ENCODE measurements around the gene TAPBP.
A peak's percentile ranks its signal among the peaks of the same experiment; 100 is the strongest.
"Not testable (repeated sequence)": the region's sequence is repeated elsewhere in the genome, so short reads cannot be mapped to it uniquely, and the experiment has no call there.

Gene TAPBP

DNA sequence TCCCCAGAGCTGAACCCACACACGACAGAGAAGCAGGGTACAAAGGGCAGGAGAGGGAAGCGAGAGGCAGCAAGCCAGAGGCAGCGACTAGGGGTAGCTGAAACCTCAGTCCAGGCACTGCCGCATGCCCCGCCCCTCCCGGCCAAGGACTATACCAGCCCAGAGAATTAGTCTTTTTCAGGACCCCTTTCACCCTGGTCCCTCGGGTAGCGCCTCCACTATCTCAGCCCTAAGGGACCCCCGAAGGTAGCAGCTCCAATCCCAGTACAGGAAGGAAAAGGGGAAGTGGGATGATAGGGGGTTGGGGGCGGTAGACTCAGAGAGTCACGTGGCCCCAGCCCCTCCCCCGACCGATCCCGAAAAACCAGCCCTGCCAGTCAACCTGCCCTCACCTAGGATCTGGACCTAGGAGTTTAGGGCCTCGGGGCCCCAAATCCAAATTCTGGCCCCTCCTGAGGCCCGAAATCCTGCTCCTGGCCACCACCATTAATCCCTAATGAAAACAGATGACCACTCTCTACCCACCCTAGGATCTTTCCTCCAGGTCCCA is 16.4 kb downstream of the TAPBP start:
- DNase-seq (ENCODE audit: low spot score): no peak
- Mint-ChIP-seq H3K4me1 (ENCODE audit: low read depth) (peaks cover 17% of the 10 kb centered on the region), H3K27me3 (ENCODE audit: low read depth) (peaks cover 3% of the 10 kb centered on the region), H3K27ac (peak overlapping the region; percentile 67), H3K4me3 (peak overlapping the region; percentile 97), H3K9me3 (no peaks in the 10 kb centered on the region), H3K36me3 (ENCODE audit: low read depth) (peaks cover 35% of the 10 kb centered on the region)

DNA sequence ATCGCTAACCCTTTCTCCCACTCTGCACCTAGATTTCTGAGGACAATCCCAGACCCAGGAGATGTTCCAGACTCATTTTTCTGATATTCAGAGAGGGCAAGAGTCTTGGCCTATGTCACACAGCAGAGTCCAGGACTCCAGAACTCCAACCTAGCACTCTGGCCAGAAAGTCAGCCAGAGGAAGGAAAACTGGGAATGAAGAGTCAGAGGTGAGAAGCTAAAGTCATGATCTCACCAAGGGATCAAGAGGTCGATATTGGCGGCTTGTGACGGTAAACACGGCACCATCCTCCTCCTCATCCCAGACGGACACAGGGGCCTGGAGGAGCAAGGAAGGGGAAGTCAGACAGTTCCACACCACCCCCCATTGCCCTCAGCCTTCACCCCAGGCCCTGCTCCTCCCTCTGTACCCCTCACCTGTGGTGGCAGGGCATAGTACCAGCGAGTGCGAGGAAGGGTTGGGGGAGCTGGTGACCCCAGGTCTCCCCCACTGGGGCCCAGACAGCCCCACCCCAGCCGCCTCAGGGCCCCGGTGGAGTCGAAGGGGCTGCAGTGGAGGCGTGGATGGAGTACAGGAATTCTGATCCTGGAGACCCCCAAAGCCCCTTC is 17.0 kb downstream of the TAPBP start:
- Mint-ChIP-seq H3K27me3 (ENCODE audit: low read depth) (peaks cover 3% of the 10 kb centered on the region), H3K27ac (peak overlapping the region; percentile 11), H3K9me3 (no peaks in the 10 kb centered on the region), H3K4me3 (peak overlapping the region; percentile 97), H3K4me1 (ENCODE audit: low read depth) (peaks cover 17% of the 10 kb centered on the region), H3K36me3 (ENCODE audit: low read depth) (peaks cover 38% of the 10 kb centered on the region)
- no peak for DNase-seq (ENCODE audit: low spot score)

DNA sequence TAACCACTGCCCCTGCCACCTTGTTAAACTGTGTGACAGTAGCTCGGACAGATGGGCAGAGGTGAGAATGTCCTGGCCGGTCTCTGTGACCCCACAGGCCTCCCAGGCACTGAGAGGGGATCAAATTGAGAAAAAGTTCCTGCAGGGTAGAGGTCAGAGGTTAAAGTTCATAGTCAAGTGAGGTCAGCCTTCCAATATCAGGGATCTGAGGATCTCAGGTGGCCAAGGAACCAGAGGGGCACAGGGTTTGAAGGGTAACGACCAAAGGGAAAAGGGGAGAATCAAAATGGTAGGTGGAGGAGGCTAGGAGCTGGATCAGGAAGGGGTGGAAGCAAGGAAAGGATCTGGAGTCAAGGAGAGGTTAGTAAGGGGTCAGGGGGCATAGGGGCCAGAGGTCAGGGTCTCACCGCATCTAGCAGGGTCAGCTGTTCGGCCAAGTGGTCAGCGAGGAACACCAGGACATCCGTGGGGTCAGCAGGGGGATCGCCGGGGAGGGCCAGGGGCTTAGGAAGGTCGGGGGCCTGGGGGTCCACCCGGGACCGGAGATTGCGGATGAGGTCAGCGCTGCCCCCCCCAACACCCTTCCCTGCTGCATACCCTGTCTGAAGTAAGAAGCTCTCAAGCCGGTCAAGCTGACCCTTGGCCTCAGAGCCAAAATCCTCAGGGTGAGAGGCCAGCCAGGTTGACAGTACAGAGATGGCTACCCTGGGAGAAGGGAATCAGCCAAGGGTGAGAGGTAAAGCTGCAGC is 18.1 kb downstream of the TAPBP start:
- Mint-ChIP-seq H3K4me1 (ENCODE audit: low read depth) (peaks cover 13% of the 10 kb centered on the region), H3K36me3 (ENCODE audit: low read depth) (peaks cover 36% of the 10 kb centered on the region), H3K9me3 (no peaks in the 10 kb centered on the region), H3K4me3 (no peak overlapping the region), H3K27me3 (ENCODE audit: low read depth) (peaks cover 3% of the 10 kb centered on the region), H3K27ac (no peak overlapping the region)
- no peak for DNase-seq (ENCODE audit: low spot score)

DNA sequence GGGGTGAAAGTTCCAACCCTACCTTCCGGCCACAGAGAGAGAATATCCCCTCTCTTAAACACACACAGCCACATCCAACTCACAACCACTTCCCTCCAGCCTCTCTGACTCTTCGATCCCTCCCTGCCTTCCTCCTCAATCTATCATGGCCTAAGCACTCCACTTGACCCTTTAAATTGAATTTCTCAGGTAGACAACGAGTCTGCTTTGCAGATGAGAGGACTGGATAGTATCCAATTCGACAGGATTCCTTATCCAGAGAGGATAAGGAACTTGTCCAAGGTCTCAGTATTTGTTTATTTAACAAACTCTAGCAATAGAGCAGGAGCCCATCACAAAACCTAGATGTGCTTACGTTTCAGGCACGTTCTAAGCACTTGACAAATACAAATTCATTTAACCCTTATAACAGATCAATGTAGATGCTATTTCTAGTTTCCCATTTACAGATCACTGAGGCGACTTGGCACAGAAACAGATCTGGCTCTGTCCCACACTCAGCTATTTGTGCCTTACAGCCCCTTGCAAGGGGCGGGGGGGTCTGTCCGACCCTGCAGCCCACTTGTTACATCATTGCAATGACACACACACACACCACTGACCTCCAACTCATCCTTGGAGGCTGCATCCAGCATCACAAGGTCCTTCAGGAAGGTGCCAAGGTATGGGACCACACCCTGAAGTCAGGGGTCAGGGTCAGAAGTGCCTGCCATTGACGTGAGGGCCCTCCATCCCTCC is 19.6 kb downstream of the TAPBP start:
- H3K4me1 Mint-ChIP-seq (ENCODE audit: low read depth): peaks cover 14% of the 10 kb centered on the region
- H3K36me3 Mint-ChIP-seq (ENCODE audit: low read depth): peaks cover 31% of the 10 kb centered on the region
- H3K9me3 Mint-ChIP-seq: no peaks in the 10 kb centered on the region

DNA sequence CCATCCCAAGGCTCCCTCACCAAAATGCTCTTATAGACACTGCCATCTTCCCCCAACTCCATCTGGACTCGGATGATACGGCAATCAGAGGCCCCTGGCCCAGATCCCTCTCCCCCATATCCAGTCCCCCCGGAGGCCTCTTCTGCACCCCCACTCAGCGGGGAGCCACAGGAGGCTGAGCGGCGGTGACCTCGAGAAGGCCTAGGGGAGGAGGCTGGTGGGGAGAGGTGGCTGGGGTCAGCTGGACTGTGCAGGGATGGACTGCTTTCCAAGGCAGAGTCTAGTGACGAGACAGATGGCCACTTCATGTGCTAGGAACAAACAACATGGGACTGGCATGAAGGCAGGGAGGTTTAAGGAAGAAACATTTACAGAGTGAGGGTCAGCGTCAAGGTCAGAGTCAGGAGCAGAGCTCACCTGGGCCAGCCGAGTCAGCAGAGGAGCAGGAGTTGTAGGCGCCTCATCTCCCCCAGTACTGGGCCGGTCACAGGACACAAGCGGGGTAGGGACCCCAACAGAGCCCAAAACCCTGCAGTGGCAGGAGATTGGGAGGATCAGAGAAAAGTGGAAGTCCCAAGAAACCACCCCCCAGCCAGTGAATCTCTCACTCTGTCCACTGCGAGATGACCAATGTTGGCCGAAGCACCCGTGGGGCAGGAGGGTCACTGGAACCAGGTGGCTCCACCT is 20.7 kb downstream of the TAPBP start:
- Mint-ChIP-seq H3K27ac (peak overlapping the region; percentile 17), H3K36me3 (ENCODE audit: low read depth) (peaks cover 34% of the 10 kb centered on the region), H3K27me3 (ENCODE audit: low read depth) (peaks cover 2% of the 10 kb centered on the region)

More for the DNA sequence above, 19.6 kb downstream of the TAPBP start:
- Mint-ChIP-seq H3K4me3 (no peak overlapping the region), H3K27me3 (ENCODE audit: low read depth) (peaks cover 3% of the 10 kb centered on the region), H3K27ac (no peak overlapping the region)
- DNase-seq (ENCODE audit: low spot score): no peak

DNA sequence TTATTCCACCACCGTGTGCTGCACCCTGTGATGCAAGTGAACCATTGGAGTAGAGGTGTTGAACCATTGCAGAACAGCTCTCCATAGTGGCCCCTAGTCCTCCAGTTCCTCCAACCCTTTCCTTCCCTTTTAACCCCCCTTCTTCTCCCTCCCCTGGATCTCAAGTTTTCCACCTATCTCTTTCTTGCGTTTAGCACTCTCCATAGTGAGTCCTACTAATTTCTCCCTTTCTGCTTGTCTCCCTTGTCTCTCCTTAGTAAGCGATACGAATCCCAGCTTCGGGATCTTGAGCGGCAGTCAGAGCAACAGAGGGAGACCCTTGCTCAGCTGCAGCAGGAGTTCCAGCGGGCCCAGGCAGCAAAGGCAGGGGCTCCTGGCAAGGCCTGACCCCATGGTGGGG is 23.4 kb downstream of the TAPBP start:
- Mint-ChIP-seq H3K9me3 (no peaks in the 10 kb centered on the region), H3K27me3 (ENCODE audit: low read depth) (no peaks in the 10 kb centered on the region), H3K4me3 (peak overlapping the region; percentile 98), H3K36me3 (ENCODE audit: low read depth) (peaks cover 44% of the 10 kb centered on the region), H3K27ac (peak overlapping the region; percentile 88), H3K4me1 (ENCODE audit: low read depth) (peaks cover 26% of the 10 kb centered on the region)
- no peak for DNase-seq (ENCODE audit: low spot score)

More for the DNA sequence above, 20.7 kb downstream of the TAPBP start:
- Mint-ChIP-seq H3K4me1 (ENCODE audit: low read depth) (peaks cover 16% of the 10 kb centered on the region), H3K9me3 (no peaks in the 10 kb centered on the region), H3K4me3 (no peak overlapping the region)
- DNase-seq (ENCODE audit: low spot score): no peak

DNA sequence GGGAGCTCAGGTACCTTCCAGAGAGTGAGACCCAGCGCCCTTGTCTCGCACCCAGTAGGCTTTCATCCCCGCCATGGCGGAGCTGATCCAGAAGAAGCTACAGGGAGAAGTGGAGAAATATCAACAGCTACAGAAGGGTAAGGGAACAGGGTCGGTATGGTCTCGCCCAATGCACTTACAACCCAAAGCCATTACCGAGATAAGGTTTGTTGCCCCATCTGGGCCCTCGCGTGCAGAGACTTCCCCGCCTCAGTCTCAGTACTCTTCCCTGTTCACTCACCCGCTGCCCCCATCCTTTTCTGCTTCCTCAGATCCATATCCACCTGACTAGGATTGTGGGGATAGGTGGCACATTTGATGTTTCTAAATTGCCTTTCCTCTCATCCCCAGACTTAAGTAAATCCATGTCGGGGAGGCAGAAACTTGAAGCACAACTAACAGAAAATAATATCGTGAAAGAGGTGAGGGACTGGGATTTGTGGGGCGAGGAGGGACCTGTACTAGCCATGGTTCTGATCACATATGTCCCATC is 24.0 kb downstream of the TAPBP start:
- no peaks in the 10 kb centered on the region for H3K9me3 Mint-ChIP-seq
- peak overlapping the region; percentile 98 for H3K4me3 Mint-ChIP-seq
- peak overlapping the region; percentile 88 for H3K27ac Mint-ChIP-seq
- DNase-seq (ENCODE audit: low spot score): no peak
- H3K27me3 Mint-ChIP-seq (ENCODE audit: low read depth): no peaks in the 10 kb centered on the region
- H3K36me3 Mint-ChIP-seq (ENCODE audit: low read depth): peaks cover 44% of the 10 kb centered on the region
- peaks cover 26% of the 10 kb centered on the region for H3K4me1 Mint-ChIP-seq (ENCODE audit: low read depth)

DNA sequence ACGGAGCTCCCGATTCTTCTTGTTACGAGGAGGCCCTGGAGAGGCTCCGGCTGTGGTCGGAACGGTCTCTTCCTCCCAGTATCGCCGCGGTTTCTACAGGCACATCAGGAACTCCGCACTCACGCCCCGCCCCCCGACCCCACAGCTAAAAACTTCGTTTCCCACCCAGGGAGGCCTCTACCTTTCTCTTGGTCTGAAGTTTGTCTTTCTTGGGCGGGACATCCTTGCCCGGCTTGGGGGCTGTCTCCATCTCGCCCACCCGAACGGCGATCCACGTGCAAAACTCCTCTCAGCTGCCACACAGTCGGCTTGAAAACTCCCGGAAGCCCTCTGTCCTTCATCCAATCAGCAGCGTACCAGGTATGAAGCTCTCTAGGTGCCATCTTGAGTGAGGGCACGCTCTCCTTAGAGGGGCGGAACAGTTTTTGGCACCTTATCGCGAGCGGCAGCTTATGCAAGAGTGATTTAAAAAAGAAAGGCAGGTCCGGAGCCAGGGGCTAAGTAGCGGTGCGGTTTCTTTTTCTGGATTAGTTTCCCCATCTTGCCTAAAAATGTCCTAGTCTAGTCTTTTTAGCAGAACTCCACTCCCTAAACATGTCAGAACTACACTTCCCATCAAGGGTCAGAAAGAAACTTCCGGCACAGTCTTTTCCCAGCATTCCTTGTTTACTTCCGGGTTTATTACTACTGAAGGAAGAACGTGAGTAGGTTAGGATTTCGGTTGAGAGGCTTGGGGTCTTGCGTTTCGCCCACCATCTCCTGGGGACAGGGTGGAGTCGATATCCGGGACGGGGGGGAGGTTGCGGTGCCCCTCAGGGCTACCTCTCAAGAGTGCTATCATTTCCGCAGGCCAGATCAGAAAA is 24.7 kb downstream of the TAPBP start, which contains the start of the genes PFDN6 and WDR46:
PFDN6 (plus strand) TSS at position 681 of the 863 bp plus-strand sequence. CDS start 256 bp downstream, outside the sequence.
WDR46 (minus strand) TSS at position 319 of the 863 bp plus-strand sequence; CDS start at position 250, 69 bp downstream.
- H3K4me1 Mint-ChIP-seq (ENCODE audit: low read depth): peaks cover 26% of the 10 kb centered on the region
- H3K4me3 Mint-ChIP-seq: peak within 1 kb of the TSS; percentile 98
- H3K9me3 Mint-ChIP-seq: no peaks in the 10 kb centered on the region
- H3K36me3 Mint-ChIP-seq (ENCODE audit: low read depth): peaks cover 47% of the 10 kb centered on the region
- no peaks in the 10 kb centered on the region for H3K27me3 Mint-ChIP-seq (ENCODE audit: low read depth)
- peak within 1 kb of the TSS; percentile 88 for H3K27ac Mint-ChIP-seq
- peak; percentile 82 for DNase-seq (ENCODE audit: low spot score)

DNA sequence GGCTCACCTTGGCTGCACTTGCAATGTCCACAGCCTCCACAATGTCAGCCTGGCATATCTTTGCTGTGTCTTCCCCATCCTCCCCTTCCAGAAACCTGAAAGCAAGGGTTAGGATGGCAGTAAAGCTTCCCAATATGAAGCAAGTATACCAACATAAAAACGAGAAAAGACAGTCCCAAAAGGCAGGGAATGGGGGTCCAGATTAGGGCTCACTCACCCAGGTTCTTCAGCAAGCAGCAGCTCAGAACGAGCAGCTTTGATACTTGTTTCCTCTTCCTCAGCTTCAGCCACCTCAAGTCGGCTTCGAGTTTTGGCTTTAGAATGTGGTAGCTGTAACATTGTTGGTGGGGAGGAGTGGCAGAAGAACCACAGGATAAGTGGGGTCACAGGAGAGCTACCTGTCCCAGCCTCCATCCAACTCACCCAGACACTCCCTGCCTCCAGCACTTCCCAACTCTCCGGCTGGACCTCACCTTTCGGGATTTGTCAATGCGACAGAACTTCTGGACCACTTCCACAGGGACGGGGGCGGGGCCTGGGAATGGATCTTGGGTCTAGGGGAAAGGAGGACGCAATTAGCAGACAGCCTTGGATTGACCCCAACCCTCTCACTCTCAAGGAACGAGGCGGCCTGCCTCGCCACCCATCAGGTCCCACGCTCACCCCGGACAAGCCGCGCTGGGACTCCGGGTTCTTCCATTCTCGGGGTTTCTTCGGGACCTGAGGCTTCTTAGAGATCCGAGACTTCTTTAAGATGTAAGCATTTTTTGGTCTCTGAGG is 25.5 kb downstream of the TAPBP start:
- DNase-seq (ENCODE audit: low spot score): no peak
- Mint-ChIP-seq H3K27me3 (ENCODE audit: low read depth) (no peaks in the 10 kb centered on the region), H3K4me1 (ENCODE audit: low read depth) (peaks cover 26% of the 10 kb centered on the region), H3K27ac (peak overlapping the region; percentile 8), H3K9me3 (no peaks in the 10 kb centered on the region), H3K36me3 (ENCODE audit: low read depth) (peaks cover 46% of the 10 kb centered on the region), H3K4me3 (peak overlapping the region; percentile 98)

DNA sequence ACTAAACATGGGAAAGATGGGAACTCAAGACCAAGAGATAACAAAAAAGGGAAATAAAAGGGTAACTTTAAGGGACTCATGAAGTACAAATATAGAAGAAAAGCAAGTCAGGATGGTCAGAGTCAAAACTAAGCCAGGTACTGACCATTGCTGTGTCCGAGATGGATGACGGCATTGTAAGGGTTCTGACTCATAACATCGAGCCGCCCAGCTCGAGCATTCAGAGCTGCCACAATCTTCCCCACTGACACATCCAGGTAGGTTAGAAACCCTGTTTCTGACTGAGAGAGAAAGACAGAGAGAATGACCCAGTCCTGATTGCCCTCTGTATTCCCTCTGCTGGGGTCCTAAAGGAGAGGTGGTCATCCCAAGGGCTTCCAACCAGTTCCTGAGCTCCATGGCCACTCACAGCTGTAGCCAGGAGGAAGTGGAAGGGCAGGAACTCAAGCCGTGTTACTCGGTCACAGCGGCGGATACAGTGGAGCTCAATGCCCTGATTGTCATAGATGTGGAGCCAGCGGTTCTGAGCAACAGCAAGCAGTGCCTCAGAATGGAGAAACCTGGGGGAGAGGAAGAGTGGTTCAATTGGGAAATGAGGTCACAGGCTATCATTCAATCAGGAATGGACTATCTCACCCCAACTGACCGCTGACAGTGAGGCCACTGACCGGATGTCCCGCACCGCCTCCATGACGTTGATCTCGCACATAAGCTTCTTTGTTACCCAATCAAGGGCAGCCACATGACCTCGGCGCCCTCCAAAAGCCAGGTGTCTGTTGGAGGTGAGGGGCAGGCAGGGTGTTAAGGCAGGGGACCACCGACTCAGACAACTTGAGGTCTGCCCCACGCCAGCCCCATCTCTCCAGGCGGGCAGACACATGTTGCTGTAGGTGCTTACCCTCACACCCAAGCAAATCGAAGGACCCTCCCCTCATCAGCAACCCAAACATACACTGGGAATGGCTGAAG is 26.6 kb downstream of the TAPBP start:
- no peaks in the 10 kb centered on the region for H3K9me3 Mint-ChIP-seq
- no peak for DNase-seq (ENCODE audit: low spot score)
- peaks cover 26% of the 10 kb centered on the region for H3K4me1 Mint-ChIP-seq (ENCODE audit: low read depth)
- H3K36me3 Mint-ChIP-seq (ENCODE audit: low read depth): peaks cover 49% of the 10 kb centered on the region
- peak overlapping the region; percentile 56 for H3K27ac Mint-ChIP-seq
- peak overlapping the region; percentile 98 for H3K4me3 Mint-ChIP-seq
- H3K27me3 Mint-ChIP-seq (ENCODE audit: low read depth): no peaks in the 10 kb centered on the region

DNA sequence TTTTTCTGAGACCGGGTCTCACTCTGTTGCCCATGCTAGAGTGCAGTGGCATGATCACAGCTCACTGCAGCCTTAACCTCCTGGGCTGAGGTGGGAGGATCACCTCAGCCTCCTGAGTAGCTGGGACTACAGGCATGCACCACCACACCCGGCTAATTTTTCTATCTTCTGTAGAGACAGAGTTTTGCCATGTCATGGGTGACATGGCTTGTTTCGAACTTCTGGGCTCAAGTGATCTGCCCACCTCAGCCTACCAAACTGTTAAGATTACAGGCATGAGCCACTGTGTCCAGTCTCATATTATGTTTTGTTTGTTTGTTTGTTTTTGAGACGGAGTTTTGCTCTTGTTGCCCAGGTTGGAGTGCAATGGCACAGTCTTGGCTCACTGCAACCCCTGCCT is 28.7 kb downstream of the TAPBP start:
- Mint-ChIP-seq H3K36me3 (ENCODE audit: low read depth) (peaks cover 39% of the 10 kb centered on the region), H3K4me1 (ENCODE audit: low read depth) (peaks cover 20% of the 10 kb centered on the region)
- not testable (repeated sequence) for H3K4me3 Mint-ChIP-seq; H3K27ac Mint-ChIP-seq; DNase-seq (ENCODE audit: low spot score); H3K9me3 Mint-ChIP-seq; H3K27me3 Mint-ChIP-seq (ENCODE audit: low read depth)

Measured in T-helper 2 cell treated with Interferon-gamma antibody and Interleukin-4, amounts not matched to agents 5 μg/mL and 100 μg/mL, for 36 hours (primary cell).